Ecto neural progenitor cell (in vitro differentiated cells): ENCODE results near the gene SLC31A1.

Experiments used
- DNase-seq: peaks from one replicate; pipeline ENCODE4 v3.0.0-alpha.2; 2018; ENCODE audit warnings: low spot score

The SLC31A1 gene

GRCh38 chr9:113302792-113303418 is 81.6 kb downstream of the SLC31A1 start, which contains the start of gene RNF183:
TSS of gene RNF183 (minus strand) at chr9:113303376. CDS start at chr9:113298184, 5,192 bp downstream.
- peak; percentile 52 for DNase-seq

GRCh38 chr9:113306566-113306965 is 85.2 kb downstream of the SLC31A1 start:
- DNase-seq, result no peak

- DNase-seq, result no peak
These were observed 86.1 kb downstream of the SLC31A1 start for GRCh38 chr9:113307396-113307975.

GRCh38 chr9:113309204-113309813 is 88.0 kb downstream of the SLC31A1 start:
- no peak for DNase-seq

- no peak for DNase-seq
These were observed 89.2 kb downstream of the SLC31A1 start for GRCh38 chr9:113310538-113310937.

- DNase-seq, result no peak
These were observed 90.6 kb downstream of the SLC31A1 start for GRCh38 chr9:113311961-113312360.

GRCh38 chr9:113313261-113313660 is 91.9 kb downstream of the SLC31A1 start:
- no peak for DNase-seq
